ENCODE data around the gene PRKCH. TPM values are rescaled to one million over a fixed set of nuclear protein-coding genes. Genes with fewer than 3 reads are reported as not detected.

The PRKCH gene
- total and polyA plus RNA-seq, 7 experiments from 2014 or later: 191 to 359 (median 314) TPM

DNA sequence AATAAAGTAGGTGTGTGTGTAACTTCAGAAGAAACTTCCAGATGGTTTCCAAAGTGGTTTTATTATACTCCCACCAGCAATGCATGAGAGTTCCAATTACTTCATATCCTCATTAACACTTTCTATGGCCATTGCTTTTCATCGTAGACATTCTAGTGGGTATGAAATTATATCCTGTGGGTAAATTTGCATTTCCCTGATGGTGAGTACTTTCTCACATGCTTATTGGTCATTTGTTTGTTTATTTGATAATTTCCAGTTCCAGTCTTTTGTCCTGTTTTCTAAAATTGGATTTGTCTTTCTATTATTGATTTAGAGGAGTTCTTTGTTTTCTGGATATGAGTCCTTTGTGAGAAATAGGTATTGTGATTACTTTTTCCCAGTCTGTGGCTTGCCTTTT lies 70.9 kb downstream of the PRKCH start:
- peak overlapping the region; percentile 71 for H3K27ac ChIP-seq (ENCODE audit: low read depth, low read length)
- H3K4me1 ChIP-seq (ENCODE audit: control insufficient read depth in 2 of 2, insufficient read depth in 2 of 2, low read length in 2 of 2): peaks cover 93 to 95% of the 10 kb centered on the region in 2 donors
- Mint-ChIP-seq H3K4me1 (peaks cover 0 to 83% (median 45%) of the 10 kb centered on the region in 7 donors), H3K9me3 (no peaks in the 10 kb centered on the region), H3K4me3 (peak overlapping the region in 7 of 10 donors; percentile 11 to 51 (median 30)), H3K36me3 (peaks cover 0 to 56% (median 8%) of the 10 kb centered on the region in 5 donors), H3K27ac (peak overlapping the region in 5 of 9 donors; percentile 35 to 78 (median 63)), H3K27me3 (no peaks in the 10 kb centered on the region)
- DNase-seq (no peak), ATAC-seq (no peak)
- H3K4me3 ChIP-seq (ENCODE audit: low read length): no peak overlapping the region
- POLR2A ChIA-PET: no interaction called here
- no peaks in the 10 kb centered on the region for H3K27me3 ChIP-seq (ENCODE audit: control insufficient read depth in 2 of 2, insufficient read depth in 2 of 2, low read length in 2 of 2)
- no peaks in the 10 kb centered on the region for H3K9me3 ChIP-seq (ENCODE audit: control insufficient read depth in 2 of 3, low read length in 3 of 3)
- CTCF ChIA-PET: no interaction called here
- peaks cover 0 to 2% (median 0%) of the 10 kb centered on the region in 3 experiments for H3K36me3 ChIP-seq (ENCODE audit: control insufficient read depth in 2 of 3, insufficient read depth in 3 of 3, low read length in 3 of 3)
- intact Hi-C loops (cut with micrococcal nuclease): no loop called here

DNA sequence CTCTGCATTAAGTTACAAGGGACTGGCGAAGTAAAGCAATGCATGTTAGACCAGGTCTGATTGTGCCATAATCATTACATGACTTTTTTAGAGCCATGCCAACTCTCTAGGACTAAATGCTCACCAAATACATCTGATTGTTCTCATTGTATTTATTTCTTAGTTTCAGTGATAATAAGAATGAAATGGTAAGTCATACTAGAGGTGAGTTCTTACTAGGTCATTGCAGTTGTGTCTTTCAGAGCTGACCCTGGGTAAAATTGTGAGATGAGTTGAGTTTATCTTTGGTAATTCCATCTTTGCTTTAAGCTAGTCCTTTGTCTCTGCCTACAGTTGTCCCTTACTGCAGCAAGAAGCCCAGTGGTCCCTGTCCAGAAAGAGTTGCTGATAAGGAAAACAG lies 73.2 kb downstream of the PRKCH start:
- POLR2A ChIA-PET: interaction anchor here (1.1 to 2.0 kb wide), 9 partner anchors 8 to 56 kb away, joined by 3 to 9 read pairs (median 4); no protein-coding TSS in a partner anchor
- Histone ChIP-seq H3K4me1 (ENCODE audit: control insufficient read depth in 2 of 2, insufficient read depth in 2 of 2, low read length in 2 of 2) (peaks cover 92 to 96% of the 10 kb centered on the region in 2 donors), H3K4me3 (ENCODE audit: low read length) (no peak overlapping the region), H3K27ac (ENCODE audit: low read depth, low read length) (peak overlapping the region; percentile 36), H3K27me3 (ENCODE audit: control insufficient read depth in 2 of 2, insufficient read depth in 2 of 2, low read length in 2 of 2) (no peaks in the 10 kb centered on the region), H3K36me3 (ENCODE audit: control insufficient read depth in 2 of 3, insufficient read depth in 3 of 3, low read length in 3 of 3) (peaks cover 0 to 2% (median 0%) of the 10 kb centered on the region in 3 experiments), H3K9me3 (ENCODE audit: control insufficient read depth in 2 of 3, low read length in 3 of 3) (no peaks in the 10 kb centered on the region)
- Mint-ChIP-seq H3K36me3 (peaks cover 0 to 61% (median 8%) of the 10 kb centered on the region in 5 donors), H3K27me3 (no peaks in the 10 kb centered on the region), H3K4me3 (peak overlapping the region in 8 of 10 donors; percentile 13 to 67 (median 60)), H3K27ac (peak overlapping the region in 8 of 9 donors; percentile 58 to 93 (median 78)), H3K9me3 (no peaks in the 10 kb centered on the region), H3K4me1 (peaks cover 0 to 92% (median 65%) of the 10 kb centered on the region in 7 donors)
- CTCF ChIA-PET: interaction anchor here (0.9 to 1.2 kb wide), 3 partner anchors 16 to 64 kb away, joined by 3 read pairs; no protein-coding TSS in a partner anchor
- ATAC-seq (no peak), DNase-seq (no peak)
- intact Hi-C loops (cut with micrococcal nuclease): loop anchor here in 1 of 2 donors (2.0 kb wide), 1 partner anchor 16 kb away; no protein-coding TSS in a partner anchor

DNA sequence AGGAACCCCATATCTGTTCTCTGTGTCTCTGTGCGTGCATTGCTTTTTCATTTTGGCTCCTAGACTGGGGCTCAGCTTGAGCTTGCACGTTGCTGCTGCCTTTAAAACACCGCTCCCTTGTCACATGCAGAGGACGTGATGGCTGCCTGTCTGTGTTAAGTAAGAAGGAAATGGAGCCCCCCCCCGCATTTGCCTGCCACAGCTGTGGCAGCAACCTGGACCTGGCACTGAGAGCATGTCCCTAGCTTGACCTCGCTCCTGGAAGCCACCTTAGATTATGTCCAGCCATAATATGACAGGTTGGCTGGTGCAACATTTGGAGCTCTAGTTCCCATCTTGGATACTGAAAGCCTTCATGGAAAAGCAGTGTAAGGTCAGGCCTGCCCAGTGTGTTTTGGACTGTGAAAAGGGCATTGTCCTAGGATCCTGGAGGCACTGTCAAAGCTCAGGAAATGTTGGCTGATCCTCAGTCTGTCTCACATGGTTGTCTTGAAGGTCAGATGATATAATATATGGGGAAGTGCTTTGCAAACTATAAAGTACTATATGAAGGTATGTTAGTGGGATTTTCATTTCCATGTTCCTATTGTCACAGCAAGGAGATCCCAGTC lies 73.8 kb downstream of the PRKCH start:
- DNase-seq: peak in 3 of 9 donors; percentile 30 to 51 (median 45)
- Mint-ChIP-seq H3K4me1 (peaks cover 0 to 93% (median 67%) of the 10 kb centered on the region in 7 donors), H3K27ac (peak overlapping the region in 8 of 9 donors; percentile 16 to 93 (median 82)), H3K36me3 (peaks cover 0 to 61% (median 8%) of the 10 kb centered on the region in 5 donors), H3K9me3 (no peaks in the 10 kb centered on the region), H3K4me3 (peak overlapping the region in 8 of 10 donors; percentile 39 to 67 (median 62)), H3K27me3 (no peaks in the 10 kb centered on the region)
- H3K36me3 ChIP-seq (ENCODE audit: control insufficient read depth in 2 of 3, insufficient read depth in 3 of 3, low read length in 3 of 3): peaks cover 0 to 2% (median 0%) of the 10 kb centered on the region in 3 experiments
- H3K27me3 ChIP-seq (ENCODE audit: control insufficient read depth in 2 of 2, insufficient read depth in 2 of 2, low read length in 2 of 2): no peaks in the 10 kb centered on the region
- ATAC-seq: peak; percentile 55
- intact Hi-C loops (cut with micrococcal nuclease): loop anchor here in 1 of 2 donors (2.0 kb wide), 1 partner anchor 16 kb away; no protein-coding TSS in a partner anchor
- H3K27ac ChIP-seq (ENCODE audit: low read depth, low read length): peak overlapping the region; percentile 36
- CTCF ChIA-PET: interaction anchor here (0.6 to 1.4 kb wide), 5 partner anchors 10 to 73 kb away, joined by 3 to 4 read pairs (median 3); partner anchors contain the start of gene PRKCH
- H3K9me3 ChIP-seq (ENCODE audit: control insufficient read depth in 2 of 3, low read length in 3 of 3): no peaks in the 10 kb centered on the region
- peaks cover 92 to 96% of the 10 kb centered on the region in 2 donors for H3K4me1 ChIP-seq (ENCODE audit: control insufficient read depth in 2 of 2, insufficient read depth in 2 of 2, low read length in 2 of 2)
- POLR2A ChIA-PET: interaction anchor here (0.6 to 2.0 kb wide), 15 partner anchors 8 to 90 kb away, joined by 3 to 14 read pairs (median 4); no protein-coding TSS in a partner anchor
- no peak overlapping the region for H3K4me3 ChIP-seq (ENCODE audit: low read length)

GRCh38 chr14:61396279-61396678 lies 74.9 kb downstream of the PRKCH start:
- Mint-ChIP-seq H3K4me1 (peaks cover 0 to 95% (median 72%) of the 10 kb centered on the region in 7 donors), H3K36me3 (peaks cover 0 to 56% (median 8%) of the 10 kb centered on the region in 5 donors), H3K27me3 (no peaks in the 10 kb centered on the region), H3K4me3 (peak overlapping the region; percentile 10 to 67 (median 54)), H3K27ac (peak overlapping the region in 8 of 9 donors; percentile 44 to 94 (median 84)), H3K9me3 (no peaks in the 10 kb centered on the region)
- Histone ChIP-seq H3K9me3 (ENCODE audit: control insufficient read depth in 2 of 3, low read length in 3 of 3) (no peaks in the 10 kb centered on the region), H3K36me3 (ENCODE audit: control insufficient read depth in 2 of 3, insufficient read depth in 3 of 3, low read length in 3 of 3) (peaks cover 0 to 2% (median 0%) of the 10 kb centered on the region in 3 experiments), H3K4me1 (ENCODE audit: control insufficient read depth in 2 of 2, insufficient read depth in 2 of 2, low read length in 2 of 2) (peaks cover 94 to 99% of the 10 kb centered on the region in 2 donors), H3K27ac (ENCODE audit: low read depth, low read length) (peak overlapping the region; percentile 27), H3K27me3 (ENCODE audit: control insufficient read depth in 2 of 2, insufficient read depth in 2 of 2, low read length in 2 of 2) (no peaks in the 10 kb centered on the region), H3K4me3 (ENCODE audit: low read length) (no peak overlapping the region)
- ChIA-PET CTCF (interaction anchor here (1.2 to 1.4 kb wide), 2 partner anchors 9 to 74 kb away, joined by 3 to 4 read pairs; partner anchors contain the start of gene PRKCH), POLR2A (interaction anchor here (0.7 to 2.0 kb wide), 10 partner anchors 9 to 76 kb away, joined by 3 to 14 read pairs (median 4); no protein-coding TSS in a partner anchor)
- intact Hi-C loops (cut with micrococcal nuclease): no loop called here
- ATAC-seq (peak; percentile 39), DNase-seq (no peak)

GRCh38 chr14:61396694-61397093 lies 75.3 kb downstream of the PRKCH start:
- H3K4me1 Mint-ChIP-seq: peaks cover 0 to 95% (median 74%) of the 10 kb centered on the region in 7 donors

DNA sequence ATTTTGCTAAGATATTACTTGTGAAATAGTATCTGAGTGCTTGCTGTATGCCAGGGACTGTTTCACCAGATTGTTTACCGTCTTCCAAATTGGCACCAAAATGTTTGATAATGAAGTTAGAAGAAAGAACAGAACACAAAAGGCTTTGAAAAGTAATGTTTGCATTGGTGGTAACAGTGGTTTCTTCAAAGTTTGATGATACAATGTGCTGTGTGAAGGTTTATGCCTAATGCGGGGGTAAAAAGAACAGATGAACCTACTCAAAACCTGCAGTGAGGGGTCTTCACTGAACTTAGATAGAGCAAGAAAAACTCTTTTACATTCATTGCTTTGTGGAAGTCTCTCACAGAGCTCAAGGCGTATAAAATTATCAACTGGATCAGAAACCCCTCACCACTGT lies 76.2 kb downstream of the PRKCH start:
- POLR2A ChIA-PET: interaction anchor here (0.7 to 3.0 kb wide), 8 partner anchors 10 to 267 kb away, joined by 3 to 13 read pairs (median 4); partner anchors contain the start of gene PRKCH
- ATAC-seq (peak; percentile 44), DNase-seq (no peak)
- Mint-ChIP-seq H3K9me3 (no peaks in the 10 kb centered on the region), H3K4me1 (peaks cover 0 to 93% (median 76%) of the 10 kb centered on the region in 7 donors), H3K4me3 (peak overlapping the region in 8 of 10 donors; percentile 38 to 67 (median 60)), H3K27me3 (no peaks in the 10 kb centered on the region), H3K36me3 (peaks cover 5 to 52% (median 6%) of the 10 kb centered on the region in 5 donors), H3K27ac (peak overlapping the region in 8 of 9 donors; percentile 44 to 94 (median 84))
- H3K36me3 ChIP-seq (ENCODE audit: control insufficient read depth in 2 of 3, insufficient read depth in 3 of 3, low read length in 3 of 3): peaks cover 0 to 2% (median 0%) of the 10 kb centered on the region in 3 experiments
- no peak overlapping the region for H3K4me3 ChIP-seq (ENCODE audit: low read length)
- no peaks in the 10 kb centered on the region for H3K9me3 ChIP-seq (ENCODE audit: control insufficient read depth in 2 of 3, low read length in 3 of 3)
- H3K4me1 ChIP-seq (ENCODE audit: control insufficient read depth in 2 of 2, insufficient read depth in 2 of 2, low read length in 2 of 2): peaks cover 88 to 93% of the 10 kb centered on the region in 2 donors
- CTCF ChIA-PET: interaction anchor here (0.6 kb wide), 1 partner anchor 404 kb away, joined by 3 read pairs; no protein-coding TSS in a partner anchor
- H3K27me3 ChIP-seq (ENCODE audit: control insufficient read depth in 2 of 2, insufficient read depth in 2 of 2, low read length in 2 of 2): no peaks in the 10 kb centered on the region
- intact Hi-C loops (cut with micrococcal nuclease): loop anchor here in 1 of 2 donors (1.0 kb wide), 1 partner anchor 9 kb away; no protein-coding TSS in a partner anchor
- peak overlapping the region; percentile 53 for H3K27ac ChIP-seq (ENCODE audit: low read depth, low read length)

More at GRCh38 chr14:61396694-61397093, 75.3 kb downstream of the PRKCH start:
- Histone ChIP-seq H3K36me3 (ENCODE audit: control insufficient read depth in 2 of 3, insufficient read depth in 3 of 3, low read length in 3 of 3) (peaks cover 0 to 2% (median 0%) of the 10 kb centered on the region in 3 experiments), H3K4me1 (ENCODE audit: control insufficient read depth in 2 of 2, insufficient read depth in 2 of 2, low read length in 2 of 2) (peaks cover 94 to 99% of the 10 kb centered on the region in 2 donors), H3K4me3 (ENCODE audit: low read length) (no peak overlapping the region), H3K27ac (ENCODE audit: low read depth, low read length) (peak overlapping the region; percentile 27), H3K9me3 (ENCODE audit: control insufficient read depth in 2 of 3, low read length in 3 of 3) (no peaks in the 10 kb centered on the region), H3K27me3 (ENCODE audit: control insufficient read depth in 2 of 2, insufficient read depth in 2 of 2, low read length in 2 of 2) (no peaks in the 10 kb centered on the region)
- ChIA-PET POLR2A (interaction anchor here (0.7 to 2.0 kb wide), 7 partner anchors 9 to 75 kb away, joined by 3 to 14 read pairs (median 3); no protein-coding TSS in a partner anchor), CTCF (interaction anchor here (1.2 to 1.4 kb wide), 2 partner anchors 9 to 75 kb away, joined by 3 to 4 read pairs; partner anchors contain the start of gene PRKCH)
- intact Hi-C loops (cut with micrococcal nuclease): loop anchor here in 1 of 2 donors (1.0 kb wide), 1 partner anchor 8 kb away; no protein-coding TSS in a partner anchor
- Mint-ChIP-seq H3K27ac (peak overlapping the region in 8 of 9 donors; percentile 44 to 94 (median 84)), H3K9me3 (no peaks in the 10 kb centered on the region), H3K4me3 (peak overlapping the region; percentile 38 to 67 (median 58)), H3K36me3 (peaks cover 3 to 56% (median 8%) of the 10 kb centered on the region in 5 donors), H3K27me3 (no peaks in the 10 kb centered on the region)
- ATAC-seq: peak; percentile 6
- no peak for DNase-seq

Data from naive thymus-derived CD4-positive, alpha-beta T cell (primary cell).